B cell (primary cell): ENCODE results near the gene CD63. TPM values are rescaled to one million over a fixed set of nuclear protein-coding genes. Genes with fewer than 3 reads are reported as not detected.
A peak's percentile ranks its signal among the peaks of the same experiment; 100 is the strongest.

ENCODE experiments used
- ATAC-seq: fragments of 200-7000 bp; cut with Tn5 transposase; one replicate; pipeline ENCODE4 v1.10.0; 2021; ENCODE audit warnings: low read depth, mild to moderate bottlenecking, moderate number of reproducible peaks, moderate library complexity
- CTCF ChIA-PET: fragments of 350-600 bp; sonication (Branson Sonifier 250); formaldehyde crosslinking; loops from one replicate; lab custom pipeline; 2021; ENCODE audit warnings: antibody characterized with exemption, inconsistent platforms; lab: Charles Lee
- POLR2A ChIA-PET: fragments of 350-600 bp; sonication (Branson Sonifier 250); formaldehyde crosslinking; loops from one replicate; lab custom pipeline; 2021; ENCODE audit warnings: antibody characterized with exemption; lab: Charles Lee
- DNase-seq: peaks from one replicate; pipeline ENCODE4 v3.0.0; 2013
- H2AFZ ChIP-seq: 2 replicates; pipeline ENCODE4 v1.6.1; 2012; ENCODE audit warnings: mild to moderate bottlenecking, low read depth, low read length; ENCODE audit not compliant: insufficient read depth, poor library complexity, severe bottlenecking
- H3K27ac ChIP-seq, 2 donors: 1 replicate in 1 of 2; 2 replicates in 1 of 2; pipeline ENCODE4 v1.5.1; 2012 to 2013; ENCODE audit warnings: low read length in 2 of 2, mild to moderate bottlenecking in 2 of 2, moderate library complexity in 1 of 2
- H3K27me3 ChIP-seq, 4 experiments: fragments of 200-600 bp in 1 of 4; sonication (generic) in 1 of 4; replicated peaks in 1 of 4; 1 replicate in 2 of 4; 2 replicates in 2 of 4; pipeline versions ENCODE4 v1.6.1 to v1.7.0; 2013 to 2016; ENCODE audit warnings: low read length in 3 of 4, mild to moderate bottlenecking in 2 of 4, mixed read lengths in 1 of 4, moderate library complexity in 1 of 4; ENCODE audit not compliant: insufficient read depth in 4 of 4, control insufficient read depth in 3 of 4; ENCODE audit errors: control extremely low read depth in 1 of 4
- H3K36me3 ChIP-seq, 2 experiments: replicated peaks in 1 of 2; 1 replicate in 1 of 2; 2 replicates in 1 of 2; pipeline versions ENCODE4 v1.6.1 to v1.7.1; 2013; ENCODE audit warnings: low read length in 1 of 2; ENCODE audit not compliant: insufficient read depth in 2 of 2, control insufficient read depth in 1 of 2; ENCODE audit errors: control extremely low read depth in 1 of 2, extremely low read depth in 1 of 2
- H3K4me1 ChIP-seq, 2 donors: fragments of 200-600 bp in 1 of 2; sonication (generic) in 1 of 2; 1 replicate in 1 of 2; 2 replicates in 1 of 2; pipeline versions ENCODE4 v1.5.1 to v1.6.1; 2013 to 2017; ENCODE audit warnings: low read length in 2 of 2; ENCODE audit not compliant: control insufficient read depth in 2 of 2, insufficient read depth in 2 of 2
- H3K4me2 ChIP-seq: replicated peaks from 2 replicates; pipeline ENCODE3; 2012; ENCODE audit warnings: mild to moderate bottlenecking, low read depth, low read length; ENCODE audit not compliant: poor library complexity, severe bottlenecking
- H3K4me3 ChIP-seq, 5 experiments: fragments of 200-600 bp in 1 of 5; sonication (generic) in 1 of 5; 1 replicate in 3 of 5; 2 replicates in 2 of 5; pipeline versions ENCODE4 v1.5.1 to v1.7.0; 2011 to 2016; ENCODE audit warnings: low read length in 4 of 5, mild to moderate bottlenecking in 4 of 5, low read depth in 2 of 5, control low read depth in 1 of 5, moderate library complexity in 1 of 5; ENCODE audit not compliant: insufficient read depth in 1 of 5; ENCODE audit errors: control extremely low read depth in 1 of 5, extremely low read depth in 1 of 5
- H3K79me2 ChIP-seq: fragments of 200-600 bp; sonication (generic); one replicate; pipeline ENCODE4 v1.6.0; 2016; ENCODE audit warnings: low read length; ENCODE audit not compliant: control insufficient read depth, insufficient read depth
- H3K9ac ChIP-seq: fragments of 200-600 bp; sonication (generic); 2 replicates; pipeline ENCODE4 v1.6.1; 2017; ENCODE audit warnings: mild to moderate bottlenecking, low read length, moderate library complexity
- H3K9me3 ChIP-seq, 3 donors: one replicate each; pipeline versions ENCODE4 v1.6.1 to v1.7.1; 2013; ENCODE audit warnings: low read length in 2 of 3; ENCODE audit not compliant: control insufficient read depth in 2 of 3, insufficient read depth in 1 of 3; ENCODE audit errors: control extremely low read depth in 1 of 3
- H4K20me1 ChIP-seq: 2 replicates; pipeline ENCODE4 v1.6.0; 2012; ENCODE audit warnings: mild to moderate bottlenecking, low read length; ENCODE audit not compliant: insufficient read depth, control insufficient read depth, poor library complexity, severe bottlenecking
- H3K27ac Mint-ChIP-seq: one replicate; pipeline ENCODE4 v1.8.0; 2021; ENCODE audit warnings: mixed read lengths
- H3K27me3 Mint-ChIP-seq: one replicate; pipeline ENCODE4 v1.8.0; 2021; ENCODE audit warnings: mixed read lengths
- H3K4me1 Mint-ChIP-seq: one replicate; pipeline ENCODE4 v1.8.0; 2021; ENCODE audit warnings: mixed read lengths
- H3K4me3 Mint-ChIP-seq: one replicate; pipeline ENCODE4 v1.8.0; 2021; ENCODE audit warnings: mixed read lengths
- H3K9me3 Mint-ChIP-seq: one replicate; pipeline ENCODE4 v1.8.0; 2022; ENCODE audit warnings: mixed read lengths; ENCODE audit not compliant: insufficient read depth
- EZH2 ChIP-seq: IDR thresholded peaks from 2 replicates; pipeline ENCODE4 v1.6.1; 2012; ENCODE audit warnings: borderline replicate concordance, low read depth, mild to moderate bottlenecking, moderate library complexity, low read length; ENCODE audit not compliant: insufficient read depth, poor library complexity, severe bottlenecking
- WGBS: methylation state at CpG from one replicate; pipeline ENCODE4 v1.1.5; 2013; ENCODE audit warnings: missing lambda C conversion rate; ENCODE audit not compliant: insufficient coverage; 5-methylcytosine and 5-hydroxymethylcytosine counted together
- intact Hi-C: fragments of 100-400 bp; cut with micrococcal nuclease; formaldehyde crosslinking; loops from one replicate; pipeline ENCODE4 v1.10.0; 2022
- polyA plus RNA-seq: library from polyadenylated mRNA; depleted of rRNA; stranded (reverse); fragments of >200 nt; gene quantifications from 2 replicates; pipeline ENCODE4 v1.2.3, GENCODE V29; 2012
- total RNA-seq, 2 donors: library from RNA; stranded (reverse); fragments of 120-200 nt in 1 of 2; gene quantifications; 1 replicate in 1 of 2; 2 replicates in 1 of 2; pipeline versions ENCODE4 v1.2.3 to v1.2.4, GENCODE V29; 2013 to 2022
- TF ChIP-seq, protein P1 (sequence below): fragments of 200-600 bp; IDR thresholded peaks from one replicate; pipeline ENCODE4 v1.8.0; 2022; ENCODE audit warnings: antibody characterized with exemption, mild to moderate bottlenecking

CD63 gene
- total and polyA plus RNA-seq, 2 donors (not counting 1 experiment from before 2014, with no cell fraction given) = 43.0 to 104 TPM

DNA sequence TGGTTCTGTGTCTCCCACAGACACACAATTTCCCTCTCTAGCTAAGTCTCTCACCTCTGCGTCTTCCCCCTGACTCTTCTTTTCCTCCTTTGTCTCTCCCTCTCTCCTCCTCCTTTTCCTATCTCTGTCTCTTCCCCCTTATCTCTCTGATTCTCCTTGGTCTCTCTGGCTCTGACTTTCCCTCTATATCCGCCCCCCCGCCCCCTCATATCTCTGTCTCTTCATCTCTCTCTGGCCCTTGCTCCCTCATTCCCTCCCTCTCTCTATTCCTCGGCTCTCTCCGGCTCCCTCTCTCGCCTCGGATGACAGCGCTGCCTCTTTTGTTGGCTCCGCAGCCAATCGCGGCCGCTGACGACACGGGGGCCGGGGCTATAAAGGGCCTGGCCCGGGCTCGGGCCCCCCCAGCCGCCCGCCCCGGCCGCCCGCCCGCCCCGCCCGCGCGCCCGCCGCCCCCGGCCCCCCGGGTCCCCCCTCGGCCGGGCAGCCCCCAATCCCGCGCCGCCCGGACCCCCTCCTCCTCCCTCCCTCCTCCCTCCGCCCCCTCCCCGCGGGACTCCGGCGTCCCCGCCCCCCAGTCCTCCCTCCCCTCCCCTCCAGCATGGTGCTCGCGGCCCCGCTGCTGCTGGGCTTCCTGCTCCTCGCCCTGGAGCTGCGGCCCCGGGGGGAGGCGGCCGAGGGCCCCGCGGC is 14.1 kb upstream of the CD63 start, which contains the start of gene GDF11:
GDF11 (plus strand) TSS at position 404 of the 687 bp plus-strand sequence; CDS start at position 599, 195 bp downstream.
- under 1% methylated on average over 13 of the region's 53 CpGs for whole genome bisulfite sequencing
- H3K9me3 Mint-ChIP-seq = no peaks in the 10 kb centered on the region
- H3K36me3 ChIP-seq = no peaks in the 10 kb centered on the region

More for the DNA sequence above, 14.1 kb upstream of the CD63 start, which contains the start of gene GDF11:
- Histone ChIP-seq H3K9me3 (no peaks in the 10 kb centered on the region), H2AFZ (peak within 1 kb of the TSS; percentile 90), H3K79me2 (peaks cover 6% of the 10 kb centered on the region), H3K27ac (peak within 1 kb of the TSS; percentile 0 to 47), H3K9ac (peak within 1 kb of the TSS; percentile 77), H4K20me1 (no peaks in the 10 kb centered on the region), H3K27me3 (no peaks in the 10 kb centered on the region), H3K4me3 (peak within 1 kb of the TSS; percentile 58 to 77 (median 69)), H3K4me1 (peaks cover 24 to 37% of the 10 kb centered on the region in 2 donors), H3K4me2 (peak within 1 kb of the TSS; percentile 97)
- POLR2A ChIA-PET = interaction anchor here (0.5 to 1.3 kb wide), 3 partner anchors 52 to 93 kb away, joined by 3 read pairs; no protein-coding TSS in a partner anchor
- DNase-seq = peak; percentile 58
- Mint-ChIP-seq H3K27me3 (no peaks in the 10 kb centered on the region), H3K27ac (peak within 1 kb of the TSS; percentile 87), H3K4me1 (peaks cover 42% of the 10 kb centered on the region), H3K4me3 (peak within 1 kb of the TSS; percentile 97)
- CTCF ChIA-PET = interaction anchor here (0.7 to 2.0 kb wide), 6 partner anchors 11 to 336 kb away, joined by 3 to 6 read pairs (median 4); partner anchors contain the start of gene BLOC1S1
- ATAC-seq = peak; percentile 47
- TF ChIP-seq, protein P1, sequence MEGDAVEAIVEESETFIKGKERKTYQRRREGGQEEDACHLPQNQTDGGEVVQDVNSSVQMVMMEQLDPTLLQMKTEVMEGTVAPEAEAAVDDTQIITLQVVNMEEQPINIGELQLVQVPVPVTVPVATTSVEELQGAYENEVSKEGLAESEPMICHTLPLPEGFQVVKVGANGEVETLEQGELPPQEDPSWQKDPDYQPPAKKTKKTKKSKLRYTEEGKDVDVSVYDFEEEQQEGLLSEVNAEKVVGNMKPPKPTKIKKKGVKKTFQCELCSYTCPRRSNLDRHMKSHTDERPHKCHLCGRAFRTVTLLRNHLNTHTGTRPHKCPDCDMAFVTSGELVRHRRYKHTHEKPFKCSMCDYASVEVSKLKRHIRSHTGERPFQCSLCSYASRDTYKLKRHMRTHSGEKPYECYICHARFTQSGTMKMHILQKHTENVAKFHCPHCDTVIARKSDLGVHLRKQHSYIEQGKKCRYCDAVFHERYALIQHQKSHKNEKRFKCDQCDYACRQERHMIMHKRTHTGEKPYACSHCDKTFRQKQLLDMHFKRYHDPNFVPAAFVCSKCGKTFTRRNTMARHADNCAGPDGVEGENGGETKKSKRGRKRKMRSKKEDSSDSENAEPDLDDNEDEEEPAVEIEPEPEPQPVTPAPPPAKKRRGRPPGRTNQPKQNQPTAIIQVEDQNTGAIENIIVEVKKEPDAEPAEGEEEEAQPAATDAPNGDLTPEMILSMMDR = no peak
- no peak for TF ChIP-seq EZH2
- intact Hi-C loops = loop anchor here (5.0 kb wide), 1 partner anchor 724 kb away; the partner anchor contains the start of gene SPRYD4
